Body of pancreas (tissue), 4 donors: ENCODE measurements around the gene RAPGEF1. TPM values are rescaled to one million over a fixed set of nuclear protein-coding genes. Genes with fewer than 3 reads are reported as not detected.

Experiments used
- ATAC-seq: fragments of 150-250 bp; one replicate; pipeline ENCODE4 v1.9.1; 2016
- DNase-seq, 4 donors: peaks; one replicate each; pipeline ENCODE4 v3.0.0-alpha.2; 2019
- H3K27ac ChIP-seq, 4 donors: fragments of 200-600 bp; sonication (generic); 1 replicate in 3 of 4; 2 replicates in 1 of 4; pipeline versions ENCODE4 v1.5.1 to v1.6.1; 2016 to 2019; ENCODE audit warnings: mild to moderate bottlenecking in 1 of 4, mixed read lengths in 1 of 4, moderate library complexity in 1 of 4
- H3K27me3 ChIP-seq, 2 donors: fragments of 200-600 bp; sonication (generic); one replicate each; pipeline ENCODE4 v1.6.0; 2016; ENCODE audit warnings: mild to moderate bottlenecking in 1 of 2
- H3K36me3 ChIP-seq, 2 donors: fragments of 200-600 bp; sonication (generic); replicated peaks in 1 of 2; 2 replicates each; pipeline ENCODE4 v1.5.1; 2016; ENCODE audit warnings: low read depth in 2 of 2; ENCODE audit not compliant: insufficient read depth in 1 of 2
- H3K4me1 ChIP-seq: fragments of 200-600 bp; sonication (generic); one replicate; pipeline ENCODE4 v1.6.0; 2016
- H3K4me3 ChIP-seq, 2 donors: fragments of 200-600 bp; sonication (generic); 1 replicate in 1 of 2; 2 replicates in 1 of 2; pipeline ENCODE4 v1.5.1; 2016 to 2019
- H3K9me3 ChIP-seq, 3 donors: fragments of 200-600 bp; sonication (generic); 1 replicate in 2 of 3; 2 replicates in 1 of 3; pipeline ENCODE4 v1.5.1; 2016
- CTCF ChIP-seq, 7 experiments: fragments of 450-650 bp in 4 of 7; fragments of 200-600 bp in 3 of 7; sonication (generic) in 3 of 7; IDR thresholded peaks; one replicate each; pipeline ENCODE4 v1.5.1; 2016 to 2019; ENCODE audit warnings: antibody characterized with exemption in 7 of 7
- POLR2A ChIP-seq, 3 donors: fragments of 450-650 bp; IDR thresholded peaks; one replicate each; pipeline ENCODE4 v1.6.1; 2016; ENCODE audit warnings: antibody characterized with exemption in 3 of 3, mild to moderate bottlenecking in 2 of 3
- WGBS, 2 donors: methylation state at CpG; one replicate each; pipeline ENCODE4 v1.1.5; 2017; 5-methylcytosine and 5-hydroxymethylcytosine counted together
- intact Hi-C: fragments of 100-400 bp; cut with DNase I; formaldehyde crosslinking; loops from one replicate; pipeline ENCODE4 v1.15.1; 2023
- total RNA-seq, 2 donors: library from RNA; depleted of rRNA; stranded (reverse); fragments of >200 nt; gene quantifications; one replicate each; pipeline ENCODE4 v1.1.0, GENCODE V29; 2016

Gene RAPGEF1
- total RNA-seq, 2 donors from 2014 or later = 30.1 to 70.5 TPM

DNA sequence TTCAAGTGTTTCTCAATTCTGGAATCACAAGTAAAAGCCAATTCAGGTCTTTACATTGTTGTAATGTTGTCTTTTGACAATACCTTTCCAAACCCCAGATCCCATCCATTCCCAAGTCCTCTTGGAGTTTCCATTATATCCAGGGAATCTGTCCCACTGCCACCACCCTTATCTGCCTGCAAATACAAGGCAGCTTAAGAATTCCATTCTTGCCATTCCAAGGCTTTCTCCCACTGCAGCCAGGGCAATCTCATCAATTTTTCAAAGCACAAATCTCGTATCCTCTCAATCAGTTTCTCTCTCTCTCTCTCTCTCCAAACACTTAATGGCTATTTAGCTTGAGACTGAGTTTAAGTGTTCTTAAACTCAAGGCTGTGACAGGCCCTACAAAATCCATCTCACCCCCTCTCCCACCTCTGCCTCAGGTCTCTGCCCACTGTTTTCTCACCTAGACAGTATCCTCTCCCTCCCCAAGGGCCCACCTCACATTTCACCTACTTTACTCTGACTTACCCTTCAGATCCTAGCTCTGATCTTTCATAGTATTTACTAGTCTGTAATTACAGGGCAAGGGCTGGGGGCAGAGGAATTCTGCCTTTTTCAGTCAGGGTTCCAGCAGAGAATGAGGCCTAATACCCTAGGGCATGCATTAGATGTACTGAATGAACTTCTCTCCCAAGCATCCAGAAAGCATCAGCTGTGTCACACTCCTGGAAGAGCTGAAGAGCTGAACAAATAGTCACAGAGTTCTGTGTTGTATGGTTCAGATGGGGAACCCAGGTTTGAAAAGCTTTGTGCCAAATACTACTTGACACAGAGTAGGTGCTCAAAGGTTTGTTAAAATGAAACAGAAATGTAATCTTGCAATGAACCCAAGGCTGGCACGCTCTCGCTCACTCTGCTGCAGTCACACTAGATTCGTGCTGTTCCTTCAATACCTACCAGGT, 46.0 kb downstream of the RAPGEF1 start:
- ATAC-seq = no peak
- Histone ChIP-seq H3K9me3 (no peaks in the 10 kb centered on the region), H3K27me3 (no peaks in the 10 kb centered on the region), H3K4me1 (peaks cover 53% of the 10 kb centered on the region), H3K27ac (no peak overlapping the region), H3K36me3 (no peaks in the 10 kb centered on the region), H3K4me3 (no peak overlapping the region)
- 68 to 84% methylated on average over 4 of the region's 4 CpGs for WGBS, 2 donors
- no peak for DNase-seq
- intact Hi-C loops = no loop called here
- TF ChIP-seq CTCF (IDR thresholded peaks at IDR 0.05) = no peak
- TF ChIP-seq POLR2A (IDR thresholded peaks at IDR 0.05) = no peak

DNA sequence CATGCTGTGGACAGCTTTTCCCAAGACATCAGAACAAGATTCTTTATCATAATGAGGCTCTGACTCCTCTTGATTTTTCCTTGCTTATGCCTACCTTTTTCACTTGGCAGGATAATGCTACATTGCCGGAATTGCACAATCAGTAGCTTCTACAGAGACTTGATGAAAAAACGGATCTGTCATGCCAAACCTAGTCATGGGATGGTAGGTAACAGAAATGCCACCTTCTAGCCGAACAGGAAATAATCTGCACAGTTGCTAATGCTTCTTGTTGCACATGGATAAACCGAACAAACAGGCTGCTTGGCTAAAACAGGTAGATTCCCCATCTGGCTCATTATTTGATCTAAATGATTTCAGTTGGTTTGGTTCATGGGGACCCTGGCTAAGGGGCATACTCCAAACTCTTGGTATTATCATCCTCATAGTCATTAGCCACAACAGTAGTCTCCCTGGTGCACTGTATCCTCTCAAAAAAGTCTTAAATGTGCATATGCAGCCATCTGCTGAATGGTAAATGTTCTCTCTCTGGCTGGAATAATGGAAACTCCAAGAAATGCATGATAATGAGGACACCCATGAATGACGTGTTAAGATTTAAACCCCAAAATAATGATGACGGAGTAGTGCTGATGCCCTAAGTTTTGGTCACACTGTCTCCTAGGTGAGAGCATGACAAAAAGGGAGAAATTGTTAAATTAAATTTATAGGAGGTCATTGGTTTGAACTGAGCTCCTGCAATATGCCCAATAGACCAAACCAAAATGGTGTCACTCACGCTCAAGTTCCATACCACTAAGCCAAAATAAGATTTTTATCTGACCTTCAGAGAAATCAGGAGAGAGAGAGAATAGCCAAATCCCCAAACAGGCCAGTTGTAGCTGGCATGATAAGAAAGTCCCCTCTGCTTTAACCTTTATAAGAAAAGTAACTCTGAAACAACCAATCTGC, 47.0 kb downstream of the RAPGEF1 start:
- 63 to 65% methylated on average over 7 of the region's 7 CpGs for WGBS, 2 donors
- H3K36me3 ChIP-seq = no peaks in the 10 kb centered on the region
- peaks cover 42% of the 10 kb centered on the region for H3K4me1 ChIP-seq
- no peaks in the 10 kb centered on the region for H3K9me3 ChIP-seq
- ATAC-seq (peak; percentile 52), DNase-seq (no peak)
- intact Hi-C loops = no loop called here
- H3K27me3 ChIP-seq = no peaks in the 10 kb centered on the region
- H3K27ac ChIP-seq = peak overlapping the region; percentile 2 to 63 (median 34)
- TF ChIP-seq POLR2A (IDR thresholded peaks at IDR 0.05) = no peak
- no peak for TF ChIP-seq CTCF (IDR thresholded peaks at IDR 0.05)
- H3K4me3 ChIP-seq = no peak overlapping the region

- peak; percentile 36 for ATAC-seq
- H3K4me3 ChIP-seq = no peak overlapping the region
- intact Hi-C loops = no loop called here
- DNase-seq = no peak
- H3K9me3 ChIP-seq = no peaks in the 10 kb centered on the region
- H3K36me3 ChIP-seq = no peaks in the 10 kb centered on the region
- no peak for TF ChIP-seq POLR2A (IDR thresholded peaks at IDR 0.05)
- H3K27ac ChIP-seq = peak overlapping the region; percentile 2 to 63 (median 34)
- peaks cover 34% of the 10 kb centered on the region for H3K4me1 ChIP-seq
- H3K27me3 ChIP-seq = no peaks in the 10 kb centered on the region
- 16 to 25% methylated on average over 7 of the region's 7 CpGs for WGBS, 2 donors
These were observed 47.8 kb downstream of the RAPGEF1 start for GRCh38 chr9:131691969-131692611.

DNA sequence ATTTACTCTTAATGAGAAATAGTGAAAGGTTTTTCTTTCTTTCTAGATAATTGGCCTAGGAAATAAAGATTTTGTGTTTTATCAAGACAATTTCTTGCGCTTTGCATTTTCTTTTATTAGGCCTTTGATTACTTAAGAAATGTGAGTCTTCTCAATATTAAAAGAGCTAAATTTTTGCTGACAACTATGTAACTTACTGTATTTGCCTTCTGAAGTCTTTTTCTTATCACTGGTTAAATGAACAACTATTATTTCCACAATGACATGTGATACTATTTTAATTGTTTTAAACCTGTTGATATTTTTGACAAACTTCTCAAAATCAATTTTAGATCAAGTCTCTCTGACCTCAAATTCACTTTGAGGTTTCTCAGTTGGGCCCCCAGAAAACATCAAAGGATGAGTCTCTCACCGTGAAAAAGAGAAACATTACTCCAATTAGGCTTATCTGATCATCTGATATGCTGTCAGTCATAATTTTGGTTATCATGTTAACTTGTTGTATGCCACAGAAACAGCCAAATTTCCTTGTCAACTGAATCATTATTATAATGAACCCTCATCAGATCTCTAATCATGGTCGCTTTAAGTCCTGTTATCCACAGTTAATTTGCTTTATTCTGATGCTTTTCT, 48.8 kb downstream of the RAPGEF1 start:
- Histone ChIP-seq H3K36me3 (no peaks in the 10 kb centered on the region), H3K27ac (no peak overlapping the region), H3K27me3 (no peaks in the 10 kb centered on the region), H3K9me3 (no peaks in the 10 kb centered on the region), H3K4me3 (no peak overlapping the region), H3K4me1 (peaks cover 36% of the 10 kb centered on the region)
- DNase-seq (no peak), ATAC-seq (no peak)
- 73 to 79% methylated on average over 3 of the region's 3 CpGs for WGBS, 2 donors
- intact Hi-C loops = no loop called here
- no peak for TF ChIP-seq CTCF (IDR thresholded peaks at IDR 0.05)
- no peak for TF ChIP-seq POLR2A (IDR thresholded peaks at IDR 0.05)
